ENCODE data around the gene PES1. TPM values are rescaled to one million over a fixed set of nuclear protein-coding genes. Genes with fewer than 3 reads are reported as not detected.

Gene PES1
- total and polyA plus RNA-seq, 2 experiments from 2014 or later, result 64.1 to 76.9 TPM

DNA sequence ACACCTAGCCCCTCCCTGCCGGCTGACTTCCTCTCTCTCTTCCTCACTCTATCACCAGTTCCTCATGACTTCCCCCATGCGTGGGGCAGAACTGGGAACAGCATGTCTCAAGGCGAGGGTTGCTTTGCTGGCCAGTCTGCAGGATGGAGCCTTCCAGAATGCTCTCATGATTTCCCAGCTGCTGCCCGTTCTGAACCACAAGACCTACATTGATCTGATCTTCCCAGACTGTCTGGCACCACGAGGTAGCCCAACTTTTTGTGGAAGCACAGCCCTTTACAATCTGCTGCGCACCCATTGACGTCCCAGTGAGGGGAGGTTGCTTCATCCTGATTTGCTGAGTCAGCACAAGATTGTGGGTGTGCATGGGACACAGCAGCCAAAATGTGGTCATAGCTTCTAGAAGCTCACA lies 23.8 kb upstream of the PES1 start:
- Histone ChIP-seq H3F3A (replicated peaks; ENCODE audit: low read depth) (no peaks in the 10 kb centered on the region), H4K20me1 (replicated peaks; ENCODE audit: insufficient read depth) (0 out of 2 replicates have a peak, but pooled peaks cover 6% of the 10 kb centered on the region), H2AFZ (no peak overlapping the region), H3K4me1 (ENCODE audit: insufficient read depth) (no peaks in the 10 kb centered on the region), H3K4me2 (no peak overlapping the region), H3K79me2 (replicated peaks; ENCODE audit: insufficient read depth) (no peaks in the 10 kb centered on the region), H3K27ac (ENCODE audit: low read depth) (no peak overlapping the region), H3K36me3 (ENCODE audit: insufficient read depth) (peaks cover 11% of the 10 kb centered on the region), H3K4me3 (no peak overlapping the region), H3K9me2 (ENCODE audit: insufficient read depth) (no peaks in the 10 kb centered on the region), H3K27me3 (ENCODE audit: insufficient read depth) (no peaks in the 10 kb centered on the region)
- Mint-ChIP-seq H3K9me3 (no peaks in the 10 kb centered on the region), H3K4me3 (no peak overlapping the region), H3K36me3 (ENCODE audit: low read depth) (peaks cover 74% of the 10 kb centered on the region), H3K4me1 (no peaks in the 10 kb centered on the region), H3K27me3 (ENCODE audit: insufficient read depth, low read depth, poor library complexity) (peaks cover 3% of the 10 kb centered on the region), H3K27ac (peak overlapping the region; percentile 36; the same call in 1 of the 2 replicates)
- ATAC-seq (no peak), DNase-seq (ENCODE audit: low spot score) (no peak)
- TF ChIP-seq ZNF331 (CRISPR knock-in tag; IDR thresholded peaks at IDR 0.05; ENCODE audit: low read depth), result no peak
- TF ChIP-seq CREB1 (CRISPR knock-in tag; IDR thresholded peaks at IDR 0.05; ENCODE audit: low read depth), result no peak
- TF ChIP-seq, protein P1, sequence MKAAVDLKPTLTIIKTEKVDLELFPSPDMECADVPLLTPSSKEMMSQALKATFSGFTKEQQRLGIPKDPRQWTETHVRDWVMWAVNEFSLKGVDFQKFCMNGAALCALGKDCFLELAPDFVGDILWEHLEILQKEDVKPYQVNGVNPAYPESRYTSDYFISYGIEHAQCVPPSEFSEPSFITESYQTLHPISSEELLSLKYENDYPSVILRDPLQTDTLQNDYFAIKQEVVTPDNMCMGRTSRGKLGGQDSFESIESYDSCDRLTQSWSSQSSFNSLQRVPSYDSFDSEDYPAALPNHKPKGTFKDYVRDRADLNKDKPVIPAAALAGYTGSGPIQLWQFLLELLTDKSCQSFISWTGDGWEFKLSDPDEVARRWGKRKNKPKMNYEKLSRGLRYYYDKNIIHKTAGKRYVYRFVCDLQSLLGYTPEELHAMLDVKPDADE (IDR thresholded peaks at IDR 0.05), result no peak
- TF ChIP-seq ZNF114 (CRISPR knock-in tag; IDR thresholded peaks at IDR 0.05), result no peak
- TF ChIP-seq POLR2AphosphoS5 (IDR thresholded peaks at IDR 0.05; ENCODE audit: low read depth), result no peak
- no peak for TF ChIP-seq NANOG (IDR thresholded peaks at IDR 0.05; ENCODE audit: borderline replicate concordance)
- TF ChIP-seq, protein P2, sequence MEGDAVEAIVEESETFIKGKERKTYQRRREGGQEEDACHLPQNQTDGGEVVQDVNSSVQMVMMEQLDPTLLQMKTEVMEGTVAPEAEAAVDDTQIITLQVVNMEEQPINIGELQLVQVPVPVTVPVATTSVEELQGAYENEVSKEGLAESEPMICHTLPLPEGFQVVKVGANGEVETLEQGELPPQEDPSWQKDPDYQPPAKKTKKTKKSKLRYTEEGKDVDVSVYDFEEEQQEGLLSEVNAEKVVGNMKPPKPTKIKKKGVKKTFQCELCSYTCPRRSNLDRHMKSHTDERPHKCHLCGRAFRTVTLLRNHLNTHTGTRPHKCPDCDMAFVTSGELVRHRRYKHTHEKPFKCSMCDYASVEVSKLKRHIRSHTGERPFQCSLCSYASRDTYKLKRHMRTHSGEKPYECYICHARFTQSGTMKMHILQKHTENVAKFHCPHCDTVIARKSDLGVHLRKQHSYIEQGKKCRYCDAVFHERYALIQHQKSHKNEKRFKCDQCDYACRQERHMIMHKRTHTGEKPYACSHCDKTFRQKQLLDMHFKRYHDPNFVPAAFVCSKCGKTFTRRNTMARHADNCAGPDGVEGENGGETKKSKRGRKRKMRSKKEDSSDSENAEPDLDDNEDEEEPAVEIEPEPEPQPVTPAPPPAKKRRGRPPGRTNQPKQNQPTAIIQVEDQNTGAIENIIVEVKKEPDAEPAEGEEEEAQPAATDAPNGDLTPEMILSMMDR (conservative IDR thresholded peaks at IDR 0.05; ENCODE audit: low read depth in 2 of 2), result no peak
- TF ChIP-seq, protein P3, sequence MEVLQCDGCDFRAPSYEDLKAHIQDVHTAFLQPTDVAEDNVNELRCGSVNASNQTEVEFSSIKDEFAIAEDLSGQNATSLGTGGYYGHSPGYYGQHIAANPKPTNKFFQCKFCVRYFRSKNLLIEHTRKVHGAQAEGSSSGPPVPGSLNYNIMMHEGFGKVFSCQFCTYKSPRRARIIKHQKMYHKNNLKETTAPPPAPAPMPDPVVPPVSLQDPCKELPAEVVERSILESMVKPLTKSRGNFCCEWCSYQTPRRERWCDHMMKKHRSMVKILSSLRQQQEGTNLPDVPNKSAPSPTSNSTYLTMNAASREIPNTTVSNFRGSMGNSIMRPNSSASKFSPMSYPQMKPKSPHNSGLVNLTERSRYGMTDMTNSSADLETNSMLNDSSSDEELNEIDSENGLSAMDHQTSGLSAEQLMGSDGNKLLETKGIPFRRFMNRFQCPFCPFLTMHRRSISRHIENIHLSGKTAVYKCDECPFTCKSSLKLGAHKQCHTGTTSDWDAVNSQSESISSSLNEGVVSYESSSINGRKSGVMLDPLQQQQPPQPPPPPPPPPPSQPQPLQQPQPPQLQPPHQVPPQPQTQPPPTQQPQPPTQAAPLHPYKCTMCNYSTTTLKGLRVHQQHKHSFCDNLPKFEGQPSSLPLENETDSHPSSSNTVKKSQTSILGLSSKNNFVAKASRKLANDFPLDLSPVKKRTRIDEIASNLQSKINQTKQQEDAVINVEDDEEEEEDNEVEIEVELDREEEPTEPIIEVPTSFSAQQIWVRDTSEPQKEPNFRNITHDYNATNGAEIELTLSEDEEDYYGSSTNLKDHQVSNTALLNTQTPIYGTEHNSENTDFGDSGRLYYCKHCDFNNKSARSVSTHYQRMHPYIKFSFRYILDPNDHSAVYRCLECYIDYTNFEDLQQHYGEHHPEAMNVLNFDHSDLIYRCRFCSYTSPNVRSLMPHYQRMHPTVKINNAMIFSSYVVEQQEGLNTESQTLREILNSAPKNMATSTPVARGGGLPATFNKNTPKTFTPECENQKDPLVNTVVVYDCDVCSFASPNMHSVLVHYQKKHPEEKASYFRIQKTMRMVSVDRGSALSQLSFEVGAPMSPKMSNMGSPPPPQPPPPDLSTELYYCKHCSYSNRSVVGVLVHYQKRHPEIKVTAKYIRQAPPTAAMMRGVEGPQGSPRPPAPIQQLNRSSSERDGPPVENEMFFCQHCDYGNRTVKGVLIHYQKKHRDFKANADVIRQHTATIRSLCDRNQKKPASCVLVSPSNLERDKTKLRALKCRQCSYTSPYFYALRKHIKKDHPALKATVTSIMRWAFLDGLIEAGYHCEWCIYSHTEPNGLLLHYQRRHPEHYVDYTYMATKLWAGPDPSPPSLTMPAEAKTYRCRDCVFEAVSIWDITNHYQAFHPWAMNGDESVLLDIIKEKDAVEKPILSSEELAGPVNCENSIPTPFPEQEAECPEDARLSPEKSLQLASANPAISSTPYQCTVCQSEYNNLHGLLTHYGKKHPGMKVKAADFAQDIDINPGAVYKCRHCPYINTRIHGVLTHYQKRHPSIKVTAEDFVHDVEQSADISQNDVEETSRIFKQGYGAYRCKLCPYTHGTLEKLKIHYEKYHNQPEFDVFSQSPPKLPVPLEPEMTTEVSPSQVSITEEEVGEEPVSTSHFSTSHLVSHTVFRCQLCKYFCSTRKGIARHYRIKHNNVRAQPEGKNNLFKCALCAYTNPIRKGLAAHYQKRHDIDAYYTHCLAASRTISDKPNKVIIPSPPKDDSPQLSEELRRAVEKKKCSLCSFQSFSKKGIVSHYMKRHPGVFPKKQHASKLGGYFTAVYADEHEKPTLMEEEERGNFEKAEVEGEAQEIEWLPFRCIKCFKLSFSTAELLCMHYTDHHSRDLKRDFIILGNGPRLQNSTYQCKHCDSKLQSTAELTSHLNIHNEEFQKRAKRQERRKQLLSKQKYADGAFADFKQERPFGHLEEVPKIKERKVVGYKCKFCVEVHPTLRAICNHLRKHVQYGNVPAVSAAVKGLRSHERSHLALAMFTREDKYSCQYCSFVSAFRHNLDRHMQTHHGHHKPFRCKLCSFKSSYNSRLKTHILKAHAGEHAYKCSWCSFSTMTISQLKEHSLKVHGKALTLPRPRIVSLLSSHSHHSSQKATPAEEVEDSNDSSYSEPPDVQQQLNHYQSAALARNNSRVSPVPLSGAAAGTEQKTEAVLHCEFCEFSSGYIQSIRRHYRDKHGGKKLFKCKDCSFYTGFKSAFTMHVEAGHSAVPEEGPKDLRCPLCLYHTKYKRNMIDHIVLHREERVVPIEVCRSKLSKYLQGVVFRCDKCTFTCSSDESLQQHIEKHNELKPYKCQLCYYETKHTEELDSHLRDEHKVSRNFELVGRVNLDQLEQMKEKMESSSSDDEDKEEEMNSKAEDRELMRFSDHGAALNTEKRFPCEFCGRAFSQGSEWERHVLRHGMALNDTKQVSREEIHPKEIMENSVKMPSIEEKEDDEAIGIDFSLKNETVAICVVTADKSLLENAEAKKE (CRISPR knock-in tag; IDR thresholded peaks at IDR 0.05), result no peak
- TF ChIP-seq, protein P4, sequence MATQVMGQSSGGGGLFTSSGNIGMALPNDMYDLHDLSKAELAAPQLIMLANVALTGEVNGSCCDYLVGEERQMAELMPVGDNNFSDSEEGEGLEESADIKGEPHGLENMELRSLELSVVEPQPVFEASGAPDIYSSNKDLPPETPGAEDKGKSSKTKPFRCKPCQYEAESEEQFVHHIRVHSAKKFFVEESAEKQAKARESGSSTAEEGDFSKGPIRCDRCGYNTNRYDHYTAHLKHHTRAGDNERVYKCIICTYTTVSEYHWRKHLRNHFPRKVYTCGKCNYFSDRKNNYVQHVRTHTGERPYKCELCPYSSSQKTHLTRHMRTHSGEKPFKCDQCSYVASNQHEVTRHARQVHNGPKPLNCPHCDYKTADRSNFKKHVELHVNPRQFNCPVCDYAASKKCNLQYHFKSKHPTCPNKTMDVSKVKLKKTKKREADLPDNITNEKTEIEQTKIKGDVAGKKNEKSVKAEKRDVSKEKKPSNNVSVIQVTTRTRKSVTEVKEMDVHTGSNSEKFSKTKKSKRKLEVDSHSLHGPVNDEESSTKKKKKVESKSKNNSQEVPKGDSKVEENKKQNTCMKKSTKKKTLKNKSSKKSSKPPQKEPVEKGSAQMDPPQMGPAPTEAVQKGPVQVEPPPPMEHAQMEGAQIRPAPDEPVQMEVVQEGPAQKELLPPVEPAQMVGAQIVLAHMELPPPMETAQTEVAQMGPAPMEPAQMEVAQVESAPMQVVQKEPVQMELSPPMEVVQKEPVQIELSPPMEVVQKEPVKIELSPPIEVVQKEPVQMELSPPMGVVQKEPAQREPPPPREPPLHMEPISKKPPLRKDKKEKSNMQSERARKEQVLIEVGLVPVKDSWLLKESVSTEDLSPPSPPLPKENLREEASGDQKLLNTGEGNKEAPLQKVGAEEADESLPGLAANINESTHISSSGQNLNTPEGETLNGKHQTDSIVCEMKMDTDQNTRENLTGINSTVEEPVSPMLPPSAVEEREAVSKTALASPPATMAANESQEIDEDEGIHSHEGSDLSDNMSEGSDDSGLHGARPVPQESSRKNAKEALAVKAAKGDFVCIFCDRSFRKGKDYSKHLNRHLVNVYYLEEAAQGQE (IDR thresholded peaks at IDR 0.05; ENCODE audit: unreplicated experiment), result no peak

All from GM23338 (cell line).